K562 (cell line): ENCODE results near the gene FCRL6. TPM values are rescaled to one million over a fixed set of nuclear protein-coding genes. Genes with fewer than 3 reads are reported as not detected.

ENCODE experiments used
- CREM ChIP-seq: IDR thresholded peaks from 2 replicates; pipeline ENCODE4 v1.6.1; 2014; ENCODE audit warnings: antibody characterized with exemption, low read depth
- DDX20 ChIP-seq: fragments of 450-650 bp; IDR thresholded peaks from 2 replicates; pipeline ENCODE4 v1.6.1; 2016; ENCODE audit warnings: missing genetic modification characterization, low read depth, mild to moderate bottlenecking, missing compliant biosample characterization, moderate library complexity
- GTF2E2 ChIP-seq: fragments of 200-800 bp; sonication (Bioruptor generic); IDR thresholded peaks from 2 replicates; pipeline ENCODE4 v1.6.1; 2016; ENCODE audit warnings: missing genetic modification characterization, missing compliant biosample characterization
- MXD1 ChIP-seq: fragments of 250-450 bp; sonication (Bioruptor Pico); IDR thresholded peaks from 2 replicates; pipeline ENCODE4 v1.8.0; 2021; ENCODE audit warnings: borderline replicate concordance, mild to moderate bottlenecking, moderate library complexity; ENCODE audit not compliant: poor library complexity, severe bottlenecking
- POLR3G ChIP-seq: IDR thresholded peaks from 2 replicates; pipeline ENCODE4 v1.6.1; 2011; ENCODE audit not compliant: insufficient read length, insufficient replicate concordance; ENCODE audit errors: extremely low read depth
- SMAD2 ChIP-seq: fragments of 150-350 bp; IDR thresholded peaks from 2 replicates; pipeline ENCODE4 v1.6.1; 2014; ENCODE audit warnings: low read depth, mild to moderate bottlenecking, low read length
- SPI1 ChIP-seq: IDR thresholded peaks from 2 replicates; pipeline ENCODE4 v1.6.1; 2011; ENCODE audit warnings: low read depth, low read length, control low read depth, borderline replicate concordance
- TAF9B ChIP-seq: fragments of 450-650 bp; IDR thresholded peaks from 2 replicates; pipeline ENCODE4 v1.6.1; 2018; ENCODE audit warnings: mild to moderate bottlenecking; ENCODE audit not compliant: partially characterized antibody
- TRIM24 ChIP-seq, 2 experiments: fragments of 450-650 bp; IDR thresholded peaks; 2 replicates each; pipeline ENCODE4 v1.6.1; 2016
- TSC22D4 ChIP-seq: fragments of 450-650 bp; IDR thresholded peaks from 2 replicates; pipeline ENCODE4 v1.6.1; 2016; ENCODE audit warnings: missing genetic modification characterization, missing biosample characterization, control low read depth
- ZNF77 ChIP-seq: fragments of 250-450 bp; sonication (Bioruptor Pico); IDR thresholded peaks from 2 replicates; pipeline ENCODE4 v1.5.0; 2020
- polyA plus RNA-seq, 8 experiments: library from polyadenylated mRNA; depleted of rRNA in 4 of 8; stranded (reverse) in 5 of 8; unstranded in 3 of 8; fragments of >200 nt; fragmentation: Nextera tagmentation in 2 of 8; fragmentation: Illumina TruSeq in 1 of 8; extraction: Ambion mirVana in 2 of 8; extraction: Trizol in 1 of 8; gene quantifications; 2 replicates each; pipeline versions ENCODE4 v1.2.1 to v1.2.3, GENCODE V29; 2011 to 2014; ENCODE audit warnings: inconsistent platforms in 1 of 8, missing spikeins in 1 of 8
- total RNA-seq, 7 experiments: library from RNA; depleted of rRNA in 6 of 7; stranded (reverse); fragments of >200 nt in 6 of 7; fragmentation: Illumina TruSeq in 2 of 7; extraction: Trizol in 2 of 7; gene quantifications; 2 replicates each; pipeline versions ENCODE4 v1.2.1 to v1.2.3, GENCODE V29; 2011 to 2021; ENCODE audit warnings: low replicate concordance in 1 of 7
- TF ChIP-seq, protein P1 (sequence below): sonication (generic); formaldehyde crosslinking; IDR thresholded peaks from 2 replicates; pipeline ENCODE4 v1.8.0; 2023; ENCODE audit warnings: mild to moderate bottlenecking, missing genetic modification reagents

The FCRL6 gene
- total and polyA plus RNA-seq, 9 of the 15 experiments (the other 6 are each of a cell fraction or from before 2014, with no cell fraction given): not detected

DNA sequence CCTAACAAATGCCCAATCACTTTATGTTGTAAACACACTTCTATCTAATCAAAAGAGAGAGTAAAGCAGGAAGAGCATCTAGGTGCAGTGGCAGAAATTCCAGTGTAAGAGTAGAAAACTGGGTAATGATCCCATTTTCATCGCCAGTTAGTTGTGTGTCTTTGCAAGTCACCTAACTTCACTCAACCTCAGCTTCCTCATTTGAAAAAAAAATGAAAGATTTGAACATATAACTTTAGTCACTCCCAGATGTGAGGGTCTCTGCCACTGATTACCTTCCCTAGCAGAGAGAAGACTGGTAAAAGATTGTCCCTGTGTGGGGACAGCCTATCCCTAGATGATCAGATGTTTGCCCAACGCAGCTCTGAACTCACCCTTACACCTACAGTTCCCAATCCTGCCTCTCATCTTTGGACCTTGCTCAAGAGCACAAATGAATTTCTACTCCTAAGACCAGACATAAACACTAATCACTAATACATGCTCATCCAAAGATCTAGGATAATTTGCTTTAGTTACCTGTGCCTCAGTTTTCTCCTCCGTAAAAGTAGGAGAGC, 46.6 kb upstream of the FCRL6 start (continued):
- TF ChIP-seq POLR3G (no peak), ZNF77 (CRISPR knock-in tag) (no peak), TAF9B (no peak), GTF2E2 (tag) (no peak), MXD1 (CRISPR knock-in tag) (no peak), CREM (no peak), SPI1 (no peak), TSC22D4 (tag) (no peak), SMAD2 (no peak), TRIM24 (IDR thresholded peaks at IDR 0.05) (no peak), DDX20 (tag) (no peak)
- TF ChIP-seq, protein P1, sequence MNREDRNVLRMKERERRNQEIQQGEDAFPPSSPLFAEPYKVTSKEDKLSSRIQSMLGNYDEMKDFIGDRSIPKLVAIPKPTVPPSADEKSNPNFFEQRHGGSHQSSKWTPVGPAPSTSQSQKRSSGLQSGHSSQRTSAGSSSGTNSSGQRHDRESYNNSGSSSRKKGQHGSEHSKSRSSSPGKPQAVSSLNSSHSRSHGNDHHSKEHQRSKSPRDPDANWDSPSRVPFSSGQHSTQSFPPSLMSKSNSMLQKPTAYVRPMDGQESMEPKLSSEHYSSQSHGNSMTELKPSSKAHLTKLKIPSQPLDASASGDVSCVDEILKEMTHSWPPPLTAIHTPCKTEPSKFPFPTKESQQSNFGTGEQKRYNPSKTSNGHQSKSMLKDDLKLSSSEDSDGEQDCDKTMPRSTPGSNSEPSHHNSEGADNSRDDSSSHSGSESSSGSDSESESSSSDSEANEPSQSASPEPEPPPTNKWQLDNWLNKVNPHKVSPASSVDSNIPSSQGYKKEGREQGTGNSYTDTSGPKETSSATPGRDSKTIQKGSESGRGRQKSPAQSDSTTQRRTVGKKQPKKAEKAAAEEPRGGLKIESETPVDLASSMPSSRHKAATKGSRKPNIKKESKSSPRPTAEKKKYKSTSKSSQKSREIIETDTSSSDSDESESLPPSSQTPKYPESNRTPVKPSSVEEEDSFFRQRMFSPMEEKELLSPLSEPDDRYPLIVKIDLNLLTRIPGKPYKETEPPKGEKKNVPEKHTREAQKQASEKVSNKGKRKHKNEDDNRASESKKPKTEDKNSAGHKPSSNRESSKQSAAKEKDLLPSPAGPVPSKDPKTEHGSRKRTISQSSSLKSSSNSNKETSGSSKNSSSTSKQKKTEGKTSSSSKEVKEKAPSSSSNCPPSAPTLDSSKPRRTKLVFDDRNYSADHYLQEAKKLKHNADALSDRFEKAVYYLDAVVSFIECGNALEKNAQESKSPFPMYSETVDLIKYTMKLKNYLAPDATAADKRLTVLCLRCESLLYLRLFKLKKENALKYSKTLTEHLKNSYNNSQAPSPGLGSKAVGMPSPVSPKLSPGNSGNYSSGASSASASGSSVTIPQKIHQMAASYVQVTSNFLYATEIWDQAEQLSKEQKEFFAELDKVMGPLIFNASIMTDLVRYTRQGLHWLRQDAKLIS (CRISPR knock-in tag): no peak
